ENCODE results near the gene TMEM238.

TMEM238 gene

DNA sequence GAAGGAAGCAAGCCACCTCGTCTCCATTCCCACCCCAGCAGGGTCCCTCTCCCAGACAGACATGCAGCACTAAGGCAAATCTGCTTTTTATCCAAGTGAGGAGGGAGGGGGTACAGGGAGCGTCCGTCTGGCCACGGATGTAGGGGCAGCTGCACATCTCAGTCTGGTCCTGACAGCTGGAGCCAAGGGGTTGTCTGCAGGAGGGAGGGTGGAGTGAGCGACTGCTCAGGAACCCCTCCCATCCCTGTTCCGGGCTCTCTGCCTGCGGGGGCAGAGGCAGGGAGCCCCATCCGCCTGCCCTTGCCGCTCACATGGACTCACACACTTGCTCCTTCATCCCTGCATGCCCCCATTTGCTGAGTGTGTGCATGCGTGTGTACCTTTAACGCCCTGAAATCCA lies 4.9 kb downstream of the TMEM238 start:
- Histone ChIP-seq H3K27me3 (ENCODE audit: insufficient read depth, poor library complexity, severe bottlenecking) (peaks cover 15% of the 10 kb centered on the region), H3K27ac (replicated peaks) (no peak overlapping the region), H3K4me3 (replicated peaks; ENCODE audit: insufficient read depth, low read length) (no peak overlapping the region)
- no peak for DNase-seq (ENCODE audit: low read depth in 1 of 2, low spot score in 1 of 2)
- TF ChIP-seq, protein P1, sequence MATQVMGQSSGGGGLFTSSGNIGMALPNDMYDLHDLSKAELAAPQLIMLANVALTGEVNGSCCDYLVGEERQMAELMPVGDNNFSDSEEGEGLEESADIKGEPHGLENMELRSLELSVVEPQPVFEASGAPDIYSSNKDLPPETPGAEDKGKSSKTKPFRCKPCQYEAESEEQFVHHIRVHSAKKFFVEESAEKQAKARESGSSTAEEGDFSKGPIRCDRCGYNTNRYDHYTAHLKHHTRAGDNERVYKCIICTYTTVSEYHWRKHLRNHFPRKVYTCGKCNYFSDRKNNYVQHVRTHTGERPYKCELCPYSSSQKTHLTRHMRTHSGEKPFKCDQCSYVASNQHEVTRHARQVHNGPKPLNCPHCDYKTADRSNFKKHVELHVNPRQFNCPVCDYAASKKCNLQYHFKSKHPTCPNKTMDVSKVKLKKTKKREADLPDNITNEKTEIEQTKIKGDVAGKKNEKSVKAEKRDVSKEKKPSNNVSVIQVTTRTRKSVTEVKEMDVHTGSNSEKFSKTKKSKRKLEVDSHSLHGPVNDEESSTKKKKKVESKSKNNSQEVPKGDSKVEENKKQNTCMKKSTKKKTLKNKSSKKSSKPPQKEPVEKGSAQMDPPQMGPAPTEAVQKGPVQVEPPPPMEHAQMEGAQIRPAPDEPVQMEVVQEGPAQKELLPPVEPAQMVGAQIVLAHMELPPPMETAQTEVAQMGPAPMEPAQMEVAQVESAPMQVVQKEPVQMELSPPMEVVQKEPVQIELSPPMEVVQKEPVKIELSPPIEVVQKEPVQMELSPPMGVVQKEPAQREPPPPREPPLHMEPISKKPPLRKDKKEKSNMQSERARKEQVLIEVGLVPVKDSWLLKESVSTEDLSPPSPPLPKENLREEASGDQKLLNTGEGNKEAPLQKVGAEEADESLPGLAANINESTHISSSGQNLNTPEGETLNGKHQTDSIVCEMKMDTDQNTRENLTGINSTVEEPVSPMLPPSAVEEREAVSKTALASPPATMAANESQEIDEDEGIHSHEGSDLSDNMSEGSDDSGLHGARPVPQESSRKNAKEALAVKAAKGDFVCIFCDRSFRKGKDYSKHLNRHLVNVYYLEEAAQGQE (IDR thresholded peaks at IDR 0.05; ENCODE audit: insufficient replicate concordance, low read depth) = no peak
- TF ChIP-seq SPI1 (IDR thresholded peaks at IDR 0.05; ENCODE audit: borderline replicate concordance, low read depth) (no peak), POLR2AphosphoS5 (IDR thresholded peaks at IDR 0.05; ENCODE audit: low read depth) (no peak), GABPA (IDR thresholded peaks at IDR 0.05; ENCODE audit: low read depth) (no peak)
- TF ChIP-seq, protein P2, sequence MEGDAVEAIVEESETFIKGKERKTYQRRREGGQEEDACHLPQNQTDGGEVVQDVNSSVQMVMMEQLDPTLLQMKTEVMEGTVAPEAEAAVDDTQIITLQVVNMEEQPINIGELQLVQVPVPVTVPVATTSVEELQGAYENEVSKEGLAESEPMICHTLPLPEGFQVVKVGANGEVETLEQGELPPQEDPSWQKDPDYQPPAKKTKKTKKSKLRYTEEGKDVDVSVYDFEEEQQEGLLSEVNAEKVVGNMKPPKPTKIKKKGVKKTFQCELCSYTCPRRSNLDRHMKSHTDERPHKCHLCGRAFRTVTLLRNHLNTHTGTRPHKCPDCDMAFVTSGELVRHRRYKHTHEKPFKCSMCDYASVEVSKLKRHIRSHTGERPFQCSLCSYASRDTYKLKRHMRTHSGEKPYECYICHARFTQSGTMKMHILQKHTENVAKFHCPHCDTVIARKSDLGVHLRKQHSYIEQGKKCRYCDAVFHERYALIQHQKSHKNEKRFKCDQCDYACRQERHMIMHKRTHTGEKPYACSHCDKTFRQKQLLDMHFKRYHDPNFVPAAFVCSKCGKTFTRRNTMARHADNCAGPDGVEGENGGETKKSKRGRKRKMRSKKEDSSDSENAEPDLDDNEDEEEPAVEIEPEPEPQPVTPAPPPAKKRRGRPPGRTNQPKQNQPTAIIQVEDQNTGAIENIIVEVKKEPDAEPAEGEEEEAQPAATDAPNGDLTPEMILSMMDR (IDR thresholded peaks at IDR 0.05; ENCODE audit: insufficient read depth, low read length) = no peak

DNA sequence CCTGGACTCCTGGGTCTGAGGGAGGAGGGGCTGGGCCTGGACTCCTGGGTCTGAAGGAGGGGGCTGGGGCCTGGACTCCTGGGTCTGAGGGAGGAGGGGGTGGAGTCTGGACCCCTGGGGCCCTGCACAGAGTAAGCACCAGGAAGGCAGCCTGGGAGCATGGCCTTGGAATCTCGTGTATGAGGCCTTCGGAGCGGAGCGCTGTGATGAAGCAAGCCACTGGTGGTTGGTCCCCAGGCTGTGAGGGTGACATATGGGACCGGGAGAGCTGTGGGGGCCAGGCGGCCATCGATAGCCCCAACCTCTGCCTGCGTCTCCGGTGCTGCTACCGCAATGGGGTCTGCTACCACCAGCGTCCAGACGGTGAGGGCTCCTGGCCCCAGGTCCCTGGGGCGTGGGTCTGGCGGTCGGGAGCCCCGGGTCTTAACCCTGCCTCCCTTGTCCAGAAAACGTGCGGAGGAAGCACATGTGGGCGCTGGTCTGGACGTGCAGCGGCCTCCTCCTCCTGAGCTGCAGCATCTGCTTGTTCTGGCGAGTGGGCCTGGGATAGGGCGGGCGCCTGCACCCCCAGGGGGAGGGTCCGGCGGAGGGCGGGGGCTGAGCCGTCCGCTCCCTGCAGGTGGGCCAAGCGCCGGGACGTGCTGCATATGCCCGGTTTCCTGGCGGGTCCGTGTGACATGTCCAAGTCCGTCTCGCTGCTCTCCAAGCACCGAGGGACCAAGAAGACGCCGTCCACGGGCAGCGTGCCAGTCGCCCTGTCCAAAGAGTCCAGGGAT lies 6.5 kb downstream of the TMEM238 start:
- Histone ChIP-seq H3K27me3 (ENCODE audit: insufficient read depth, poor library complexity, severe bottlenecking) (peaks cover 22% of the 10 kb centered on the region), H3K27ac (replicated peaks) (no peak overlapping the region), H3K4me3 (replicated peaks; ENCODE audit: insufficient read depth, low read length) (no peak overlapping the region)
- no peak for TF ChIP-seq SPI1 (IDR thresholded peaks at IDR 0.05; ENCODE audit: borderline replicate concordance, low read depth)
- TF ChIP-seq, protein P2 (IDR thresholded peaks at IDR 0.05; ENCODE audit: insufficient read depth, low read length) = no peak
- TF ChIP-seq GABPA (IDR thresholded peaks at IDR 0.05; ENCODE audit: low read depth) = no peak
- TF ChIP-seq POLR2AphosphoS5 (IDR thresholded peaks at IDR 0.05; ENCODE audit: low read depth) = no peak
- TF ChIP-seq, protein P1 (IDR thresholded peaks at IDR 0.05; ENCODE audit: insufficient replicate concordance, low read depth) = no peak
- DNase-seq (ENCODE audit: low read depth in 1 of 2, low spot score in 1 of 2) = no peak

DNA sequence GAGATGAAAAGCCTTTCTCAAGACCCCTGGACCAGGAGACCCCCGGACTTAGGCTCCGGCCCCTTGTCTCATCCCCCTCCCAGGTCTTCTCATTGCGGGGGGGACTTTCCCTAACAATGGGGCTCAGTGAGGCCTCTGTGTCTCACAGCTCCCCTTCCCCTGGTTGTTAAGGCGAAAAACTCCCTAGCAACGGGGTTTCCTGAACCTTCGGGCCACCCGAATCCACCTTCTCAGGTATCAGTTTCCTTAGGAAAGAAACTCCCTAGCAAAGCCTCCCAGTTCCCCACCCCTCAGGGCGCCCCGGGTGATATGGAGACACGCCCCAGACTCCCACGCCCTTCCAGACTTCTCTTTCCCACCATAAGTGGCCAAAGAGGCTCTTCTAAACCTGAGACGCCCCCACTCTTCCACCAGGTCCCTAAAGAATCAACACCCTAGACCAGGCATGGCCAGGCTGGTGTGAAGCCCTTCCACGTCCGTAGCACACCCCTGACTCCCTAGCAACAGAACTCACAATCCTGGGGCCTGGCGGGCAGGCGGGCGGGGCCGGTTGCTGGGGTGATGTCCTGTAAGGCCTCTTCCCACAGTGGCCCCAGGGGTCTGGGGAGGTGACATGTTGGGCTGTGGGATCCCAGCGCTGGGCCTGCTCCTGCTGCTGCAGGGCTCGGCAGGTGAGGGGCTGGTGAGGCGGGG lies 7.7 kb downstream of the TMEM238 start, which contains the start of gene TMEM190:
Gene TMEM190 (plus strand): TSS at position 586 of the 693 bp plus-strand sequence. CDS start 28 bp downstream, at position 614.
- TF ChIP-seq, protein P2 (IDR thresholded peaks at IDR 0.05; ENCODE audit: insufficient read depth, low read length) = no peak
- no peak for TF ChIP-seq POLR2AphosphoS5 (IDR thresholded peaks at IDR 0.05; ENCODE audit: low read depth)
- no peak for TF ChIP-seq GABPA (IDR thresholded peaks at IDR 0.05; ENCODE audit: low read depth)
- TF ChIP-seq, protein P1 (IDR thresholded peaks at IDR 0.05; ENCODE audit: insufficient replicate concordance, low read depth) = no peak
- no peak for TF ChIP-seq SPI1 (IDR thresholded peaks at IDR 0.05; ENCODE audit: borderline replicate concordance, low read depth)
- peaks cover 32% of the 10 kb centered on the region for H3K27me3 ChIP-seq (ENCODE audit: insufficient read depth, poor library complexity, severe bottlenecking)
- H3K27ac ChIP-seq (replicated peaks) = no peak within 1 kb of the TSS
- no peak within 1 kb of the TSS for H3K4me3 ChIP-seq (replicated peaks; ENCODE audit: insufficient read depth, low read length)
- no peak for DNase-seq (ENCODE audit: low read depth in 1 of 2, low spot score in 1 of 2)
